HK-2 (cell line): ENCODE data around the gene SYNGR2.
A peak's percentile ranks its signal among the peaks of the same experiment; 100 is the strongest.

Experiments used
- DNase-seq: peaks from one replicate; pipeline ENCODE4 v3.0.0-alpha.2; 2018; ENCODE audit not compliant: unreplicated experiment

Gene SYNGR2

DNA sequence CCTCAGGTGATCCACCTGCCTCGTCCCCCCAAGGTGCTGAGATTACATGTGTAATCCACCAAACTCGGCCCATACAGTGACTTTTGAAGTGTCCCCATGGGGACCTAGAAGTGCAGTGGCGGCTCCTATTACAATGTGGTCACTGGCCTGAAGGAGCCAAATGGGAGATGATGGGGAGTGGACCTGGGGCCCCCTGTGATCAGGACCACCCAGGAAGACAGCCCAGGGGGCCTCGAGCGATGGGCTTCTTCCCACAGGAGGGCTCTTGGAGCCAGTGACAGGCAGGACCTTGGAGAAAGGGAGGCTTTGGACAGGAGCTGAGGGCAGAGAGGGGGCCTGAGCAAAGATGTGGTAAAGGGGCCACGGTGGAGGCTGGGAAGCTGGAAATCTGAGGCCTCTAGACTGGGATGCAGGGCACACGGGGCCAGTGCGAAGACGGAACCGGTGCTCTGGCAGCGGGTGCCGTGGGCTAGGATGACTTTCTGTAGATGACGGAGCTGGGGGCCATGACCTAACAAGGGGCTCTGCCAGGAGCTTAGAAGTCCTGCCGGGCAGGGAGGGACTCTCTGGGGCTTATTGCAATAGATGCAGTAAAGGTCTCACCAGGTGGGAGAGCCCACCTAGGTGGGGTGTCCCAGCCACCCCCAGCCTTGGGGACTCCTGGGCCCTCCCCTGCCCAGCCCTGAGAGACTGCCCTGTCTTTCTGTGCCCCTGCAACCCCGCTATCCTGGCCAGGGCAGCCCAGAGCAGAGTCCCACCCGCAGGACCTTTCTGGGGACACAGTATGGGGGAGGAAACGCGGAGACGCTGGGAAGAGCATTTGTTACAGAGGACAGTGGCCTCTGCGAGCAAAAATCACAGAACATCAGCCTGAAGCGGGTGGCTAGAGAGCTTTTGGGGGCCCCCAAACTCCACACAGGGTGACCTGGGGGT lies 24.9 kb upstream of the SYNGR2 start:
- DNase-seq = no peak

DNA sequence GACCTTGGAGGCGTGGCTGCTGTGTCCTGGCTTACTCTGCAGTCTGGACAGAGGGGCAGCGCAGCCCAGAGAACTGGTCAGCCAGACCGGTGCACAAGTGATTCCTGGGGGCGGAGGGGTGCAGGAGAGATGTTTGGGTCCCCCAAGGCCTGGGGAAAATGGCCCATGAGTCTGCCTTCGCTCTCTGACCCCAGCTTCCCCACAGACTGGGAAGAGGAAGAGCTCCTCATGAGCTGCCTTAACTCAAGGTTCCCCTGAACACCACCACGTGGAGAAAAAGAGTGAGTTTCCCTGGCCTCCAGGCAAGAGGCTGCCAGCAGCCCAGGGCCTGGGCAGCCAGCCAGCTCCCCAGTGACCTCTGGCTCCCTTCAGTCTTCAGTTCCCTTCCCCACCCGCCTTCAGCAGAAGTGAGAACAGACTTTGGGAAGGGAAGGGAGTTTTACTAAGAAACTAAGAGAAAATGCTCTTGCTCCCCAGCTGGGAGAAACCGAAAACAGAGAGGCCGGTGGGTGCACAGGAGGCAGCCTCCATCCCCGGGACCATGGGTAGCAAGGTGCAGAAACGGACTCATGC lies 24.1 kb upstream of the SYNGR2 start:
- DNase-seq = peak; percentile 54

DNA sequence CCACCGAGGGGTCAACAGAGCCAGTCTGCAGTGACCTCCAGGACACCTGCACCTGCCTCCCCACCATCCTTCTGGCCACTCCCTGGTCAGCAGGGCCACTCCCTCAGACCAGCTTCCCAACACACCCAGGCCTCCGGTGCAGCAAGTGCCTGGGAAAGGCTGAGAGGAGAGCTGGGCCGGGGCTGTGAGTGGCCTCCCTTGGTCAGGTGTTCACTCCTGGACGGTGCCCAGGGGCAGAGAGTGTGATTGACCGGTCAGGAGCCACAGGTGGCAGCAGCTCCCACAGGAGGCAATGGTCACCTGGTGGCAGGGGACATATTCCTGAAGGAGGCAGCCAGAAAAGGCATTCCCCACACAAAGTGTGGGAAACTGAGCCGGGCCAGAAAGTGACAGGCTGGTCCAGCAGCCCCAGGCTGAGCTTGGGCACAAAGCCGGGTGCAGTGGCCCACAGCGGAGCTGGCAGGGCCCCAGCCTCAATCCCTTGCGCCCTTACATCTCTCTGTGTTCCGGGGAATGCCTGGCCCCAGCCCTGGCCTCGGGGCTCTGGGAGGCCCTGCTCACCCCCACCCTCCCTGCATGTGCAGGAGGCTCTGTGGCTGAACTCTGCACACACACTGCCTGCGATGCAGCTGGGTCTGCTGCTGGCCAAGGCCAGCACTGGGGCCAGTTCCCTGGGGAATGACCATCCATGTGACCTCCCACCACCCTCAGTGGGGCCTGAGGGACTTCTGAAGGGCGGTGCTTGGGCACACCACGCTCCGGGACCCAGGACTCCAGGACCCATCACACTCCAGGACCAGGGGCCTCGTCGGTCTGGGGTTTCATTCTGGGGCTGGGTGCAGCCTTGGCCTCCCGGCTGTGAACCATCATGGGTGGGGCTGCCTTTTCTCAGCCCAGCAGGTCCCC lies 23.4 kb upstream of the SYNGR2 start:
- no peak for DNase-seq

DNA sequence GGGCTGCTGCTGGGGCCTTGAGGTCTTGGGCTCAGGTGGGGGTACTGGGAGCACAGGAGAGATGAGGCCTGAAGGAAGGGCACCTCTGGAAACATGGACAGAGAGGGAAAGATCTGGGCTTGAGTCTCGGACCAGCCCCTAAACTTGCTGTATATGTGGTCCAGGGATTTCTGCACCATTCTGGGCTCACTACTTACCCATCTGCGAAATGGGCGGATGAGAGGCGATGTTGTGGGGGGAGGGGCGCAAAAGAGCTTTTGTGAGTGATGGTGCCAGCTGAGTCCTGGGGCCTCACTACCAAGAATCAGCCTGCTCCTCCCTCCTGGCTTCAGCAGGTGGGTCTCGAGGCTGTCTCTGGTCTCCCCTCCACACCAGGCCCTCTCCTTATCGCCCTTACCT lies 21.9 kb upstream of the SYNGR2 start:
- DNase-seq = no peak

DNA sequence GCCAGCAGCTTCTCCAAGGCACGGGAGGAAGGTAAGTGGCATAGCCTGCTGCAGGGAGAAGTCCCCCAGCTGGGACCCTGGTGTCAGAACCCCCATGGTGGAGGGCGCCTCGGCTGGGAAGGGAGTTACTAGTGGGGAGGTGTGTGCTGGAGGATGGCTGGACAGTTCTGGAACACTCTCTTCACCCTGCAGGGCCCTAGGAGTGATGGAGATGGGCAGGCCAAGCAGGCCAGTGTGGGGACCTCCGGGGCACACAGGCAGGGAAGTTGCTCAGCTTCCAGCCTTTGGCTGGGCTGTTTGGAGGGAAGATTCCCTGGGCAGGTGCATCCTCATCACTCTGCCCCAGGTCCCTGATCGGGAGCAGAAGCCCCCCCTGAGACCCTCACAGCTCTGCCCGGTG lies 21.5 kb upstream of the SYNGR2 start:
- DNase-seq = no peak

DNA sequence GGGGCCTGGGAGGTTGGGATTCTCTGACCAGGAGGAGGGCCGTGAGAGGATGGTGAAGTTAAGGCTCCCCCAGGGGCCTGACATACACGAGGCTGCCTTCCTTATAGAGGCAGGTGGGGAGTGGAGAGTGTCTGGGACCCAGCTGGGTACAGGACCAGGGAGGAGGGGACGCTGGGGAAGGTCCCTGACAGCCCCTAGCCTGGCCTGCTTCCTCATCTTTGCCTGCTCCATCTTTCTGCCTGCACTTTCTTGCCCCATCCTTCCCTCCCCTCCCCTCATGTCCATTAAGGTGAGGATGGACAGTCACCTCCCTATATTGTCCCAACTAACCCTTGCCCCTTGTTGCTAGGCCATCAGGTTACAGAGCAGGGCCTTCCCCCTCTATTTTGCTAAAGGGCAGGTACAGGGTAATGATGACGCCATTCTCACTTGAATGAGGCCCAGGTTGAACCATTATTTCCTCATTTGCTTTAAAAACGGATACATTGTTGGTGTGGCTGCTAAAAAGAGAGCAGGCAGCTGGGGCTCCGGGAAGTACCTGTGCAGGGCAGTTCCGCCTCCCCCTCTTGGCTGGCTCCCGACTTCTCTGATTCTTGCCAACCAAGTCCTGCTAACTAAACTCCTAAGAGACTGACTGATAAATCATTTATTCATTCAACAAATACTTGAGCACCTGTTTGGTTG lies 20.9 kb upstream of the SYNGR2 start:
- DNase-seq = no peak

DNA sequence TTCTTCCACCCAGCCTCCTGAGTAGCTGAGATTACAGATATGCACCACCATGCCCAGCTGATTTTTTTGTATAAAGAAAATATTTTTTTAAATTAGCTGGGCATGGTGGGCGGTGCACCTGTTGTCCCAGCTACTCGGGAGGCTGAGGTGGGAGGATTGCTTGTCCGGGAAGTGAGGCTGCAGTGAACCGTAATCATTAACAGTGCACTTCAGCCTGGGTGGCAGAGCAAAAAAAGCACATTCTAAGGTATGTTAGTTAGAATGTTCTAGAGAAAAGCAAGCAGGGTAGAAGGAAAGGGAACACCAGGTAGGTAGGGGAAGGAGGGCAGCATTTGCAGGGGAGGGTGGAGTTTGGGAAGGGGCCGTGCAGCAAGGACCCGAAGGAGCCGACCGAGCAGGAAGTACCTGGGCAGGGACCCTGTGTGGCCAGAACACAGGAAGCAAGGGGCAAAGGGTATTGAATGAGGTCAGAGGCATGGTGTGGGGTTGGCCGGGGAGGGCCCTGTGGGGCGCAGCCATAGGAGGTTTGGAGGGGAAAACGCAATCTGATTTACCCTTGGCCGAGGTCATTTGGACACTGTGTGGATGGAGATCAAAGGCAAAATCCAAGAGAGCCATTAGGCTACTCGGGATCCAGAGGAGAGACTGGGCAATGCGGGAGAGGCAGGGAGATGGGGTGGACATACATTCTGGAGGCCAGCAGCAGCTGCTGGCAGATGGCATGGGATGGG lies 19.9 kb upstream of the SYNGR2 start:
- no peak for DNase-seq

DNA sequence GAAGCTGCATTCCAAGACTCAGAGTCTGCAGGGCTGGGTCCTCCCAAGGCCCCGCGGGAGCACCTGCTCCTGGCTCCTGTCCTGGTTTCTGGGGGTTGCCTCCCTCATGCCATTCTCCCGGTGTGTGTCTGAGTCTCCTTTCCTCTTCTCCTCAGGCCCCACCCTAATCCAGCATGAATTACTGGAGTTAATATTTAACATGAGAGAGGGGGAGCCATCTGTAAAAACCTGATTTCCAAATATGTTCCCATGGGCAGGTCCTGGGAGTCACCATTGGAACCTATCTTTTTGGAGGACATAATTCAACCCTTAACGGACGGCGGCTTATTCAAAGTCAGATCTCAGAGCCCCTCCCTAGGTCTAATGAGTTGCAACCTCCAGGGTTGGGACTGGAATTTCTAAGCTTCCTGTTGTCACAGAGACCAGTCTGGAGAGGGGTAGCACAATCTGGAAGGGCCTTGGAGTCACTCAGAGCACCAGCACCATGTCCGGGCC lies 16.8 kb upstream of the SYNGR2 start:
- DNase-seq = no peak

DNA sequence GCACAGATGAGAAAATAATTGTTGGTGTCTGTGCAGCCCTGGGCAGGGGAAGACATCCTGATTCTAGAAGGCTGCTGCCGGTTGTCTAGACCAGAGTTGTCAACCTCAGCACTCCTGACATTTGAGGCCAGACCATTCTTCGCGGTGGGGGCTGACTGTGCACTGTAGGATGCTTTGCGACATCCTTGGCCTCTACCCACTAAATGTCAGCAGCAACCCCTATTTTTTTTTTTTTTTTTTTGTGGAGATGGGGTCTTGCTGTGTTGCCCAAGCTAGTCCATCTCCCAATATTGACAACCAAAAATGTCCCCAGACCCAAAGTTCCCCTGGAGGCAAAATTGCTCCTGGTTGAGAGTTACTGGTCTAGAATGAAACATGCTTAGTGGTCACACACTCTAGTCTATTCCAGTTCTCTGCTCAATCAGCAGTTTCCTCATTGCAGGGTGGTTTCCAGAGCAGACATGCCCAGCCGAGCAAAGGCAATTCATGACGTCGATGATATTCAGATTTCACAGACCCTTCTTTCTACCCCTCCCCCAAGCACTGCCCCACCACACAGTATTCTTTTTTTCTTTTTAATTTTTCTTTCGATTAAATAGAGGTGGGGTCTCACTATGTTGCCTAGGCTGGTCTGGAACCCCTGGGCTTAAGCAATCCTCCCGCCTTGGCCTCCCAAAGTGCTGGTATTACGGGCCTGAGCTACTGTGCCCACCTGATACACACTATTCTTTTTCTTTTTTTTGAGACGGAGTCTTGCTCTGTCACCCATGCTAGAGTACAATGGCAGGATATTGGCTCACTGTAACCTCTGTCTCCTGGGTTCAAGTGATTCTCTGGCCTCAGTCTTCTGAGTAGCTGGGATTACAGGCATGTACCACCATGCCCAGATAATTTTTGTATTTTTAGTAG lies 13.2 kb upstream of the SYNGR2 start:
- no peak for DNase-seq

DNA sequence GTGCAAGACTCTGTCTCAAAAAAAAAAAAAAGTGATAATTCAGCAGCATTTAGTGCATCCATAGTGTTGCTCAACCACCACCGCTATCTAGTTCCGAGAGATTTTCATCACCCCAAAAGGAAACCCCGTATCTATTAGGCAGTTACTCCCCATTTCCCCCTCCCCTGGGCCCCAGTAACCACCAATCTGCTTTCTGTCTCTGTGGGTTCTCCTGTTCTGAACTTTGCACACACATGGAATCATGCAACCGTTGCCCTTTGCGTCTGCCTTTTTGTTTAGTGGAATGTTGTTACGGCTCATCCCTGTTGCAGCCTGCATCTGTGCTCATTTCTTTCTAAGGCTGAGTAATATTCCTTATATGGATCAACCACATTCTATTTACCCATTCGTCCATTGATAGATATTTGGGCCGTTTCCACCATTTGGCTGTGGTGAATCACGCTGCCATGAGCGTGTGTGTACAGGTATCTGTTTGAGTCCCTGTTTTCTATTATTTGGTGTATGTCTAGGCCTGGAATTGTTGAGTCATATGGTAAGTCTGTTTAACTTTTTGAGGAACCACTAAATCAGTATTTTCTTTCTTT lies 8.7 kb upstream of the SYNGR2 start:
- DNase-seq = no peak

DNA sequence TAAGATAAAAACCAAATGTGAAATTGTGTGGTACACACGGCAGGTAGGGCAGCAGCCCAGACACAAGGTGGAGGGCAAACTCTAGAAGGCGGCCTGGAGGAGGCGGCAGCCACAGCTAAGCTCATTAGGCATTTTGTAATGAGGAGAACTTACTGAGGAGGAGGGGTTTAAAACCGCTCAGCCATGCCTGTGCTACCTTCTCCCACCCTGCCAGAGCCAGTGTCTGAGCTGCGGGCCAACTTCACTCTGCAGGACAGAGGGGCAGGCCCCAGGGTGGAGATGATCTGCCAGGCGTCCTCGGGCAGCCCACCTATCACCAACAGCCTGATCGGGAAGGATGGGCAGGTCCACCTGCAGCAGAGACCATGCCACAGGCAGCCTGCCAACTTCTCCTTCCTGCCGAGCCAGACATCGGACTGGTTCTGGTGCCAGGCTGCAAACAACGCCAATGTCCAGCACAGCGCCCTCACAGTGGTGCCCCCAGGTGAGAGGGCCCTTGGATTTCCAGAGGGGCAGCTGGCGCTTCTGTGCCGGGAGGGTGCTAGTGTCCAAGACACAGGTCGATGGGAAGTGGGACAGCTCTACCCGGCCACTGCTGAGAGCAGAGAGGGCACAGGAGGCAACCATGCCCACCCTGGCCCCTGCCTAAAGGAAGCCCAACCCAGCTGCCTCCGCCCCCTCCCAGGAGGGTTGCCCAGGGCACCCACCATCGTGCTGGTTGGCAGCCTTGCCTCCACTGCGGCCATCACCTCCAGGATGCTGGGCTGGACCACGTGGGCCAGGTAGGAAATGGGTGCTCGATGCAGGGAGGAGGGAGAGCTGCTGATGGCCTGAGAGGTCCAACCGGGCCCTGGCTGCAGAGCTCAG lies 4.3 kb upstream of the SYNGR2 start:
- no peak for DNase-seq

DNA sequence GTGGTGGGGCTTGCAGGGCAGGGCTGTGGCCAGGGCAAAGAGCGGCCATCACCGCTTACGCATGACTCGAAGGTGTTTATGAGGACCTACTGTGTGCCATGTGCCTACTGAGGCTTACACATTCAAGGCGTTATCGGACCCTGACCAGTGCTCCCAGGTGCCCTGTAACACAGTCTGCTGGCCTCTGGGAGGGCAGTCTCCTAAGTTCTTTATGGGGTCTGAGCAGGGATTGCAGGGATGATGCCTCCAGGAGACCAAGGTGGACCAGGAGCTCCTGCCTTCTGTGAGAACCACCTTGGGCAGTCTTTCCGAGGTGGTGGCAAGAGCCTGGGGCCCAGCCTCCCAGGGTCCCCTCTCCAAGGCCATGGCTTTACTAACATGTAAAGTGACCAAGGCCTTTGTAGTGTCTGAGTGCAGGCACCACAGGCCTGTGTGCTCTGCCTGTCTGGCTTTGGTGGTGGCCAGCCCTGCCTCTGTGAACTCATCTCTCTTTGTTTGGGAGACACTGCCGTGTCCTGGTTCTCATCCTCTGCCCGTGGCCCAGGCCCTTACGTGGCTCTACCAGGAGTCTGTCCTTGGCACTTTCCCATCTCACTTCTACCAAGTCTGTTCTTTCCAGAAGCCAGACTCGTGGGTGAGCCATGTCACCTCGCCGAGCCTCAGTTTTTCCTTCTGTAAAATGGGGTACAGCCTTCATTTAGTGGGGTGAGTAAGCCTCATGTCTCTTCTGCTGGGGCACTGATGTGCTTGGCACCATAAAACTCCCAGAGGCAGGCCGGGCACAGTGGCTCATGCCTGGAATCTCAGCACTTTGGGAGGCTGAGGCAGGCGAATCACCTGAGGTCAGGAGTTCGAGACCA lies 3.4 kb upstream of the SYNGR2 start:
- DNase-seq = no peak

DNA sequence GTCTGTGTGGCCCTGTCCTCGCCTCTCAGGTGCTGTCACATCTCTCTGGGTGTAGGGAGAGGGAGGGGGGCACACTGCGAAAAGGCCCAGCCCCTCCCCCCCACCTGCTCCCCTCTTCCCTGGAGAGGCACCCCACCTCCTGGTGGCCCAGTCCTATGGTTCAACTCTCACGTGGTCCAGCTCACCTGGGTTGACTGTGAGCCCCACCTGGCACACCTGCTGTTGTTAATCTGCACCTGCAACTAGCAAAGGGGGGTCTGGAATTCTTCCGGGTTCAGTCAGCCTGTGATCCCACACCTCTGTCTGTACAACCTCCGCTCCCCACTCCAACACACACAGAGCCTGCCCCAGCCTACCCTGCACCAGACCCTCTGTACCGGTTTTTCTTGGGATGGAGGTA lies 2.0 kb upstream of the SYNGR2 start:
- no peak for DNase-seq

DNA sequence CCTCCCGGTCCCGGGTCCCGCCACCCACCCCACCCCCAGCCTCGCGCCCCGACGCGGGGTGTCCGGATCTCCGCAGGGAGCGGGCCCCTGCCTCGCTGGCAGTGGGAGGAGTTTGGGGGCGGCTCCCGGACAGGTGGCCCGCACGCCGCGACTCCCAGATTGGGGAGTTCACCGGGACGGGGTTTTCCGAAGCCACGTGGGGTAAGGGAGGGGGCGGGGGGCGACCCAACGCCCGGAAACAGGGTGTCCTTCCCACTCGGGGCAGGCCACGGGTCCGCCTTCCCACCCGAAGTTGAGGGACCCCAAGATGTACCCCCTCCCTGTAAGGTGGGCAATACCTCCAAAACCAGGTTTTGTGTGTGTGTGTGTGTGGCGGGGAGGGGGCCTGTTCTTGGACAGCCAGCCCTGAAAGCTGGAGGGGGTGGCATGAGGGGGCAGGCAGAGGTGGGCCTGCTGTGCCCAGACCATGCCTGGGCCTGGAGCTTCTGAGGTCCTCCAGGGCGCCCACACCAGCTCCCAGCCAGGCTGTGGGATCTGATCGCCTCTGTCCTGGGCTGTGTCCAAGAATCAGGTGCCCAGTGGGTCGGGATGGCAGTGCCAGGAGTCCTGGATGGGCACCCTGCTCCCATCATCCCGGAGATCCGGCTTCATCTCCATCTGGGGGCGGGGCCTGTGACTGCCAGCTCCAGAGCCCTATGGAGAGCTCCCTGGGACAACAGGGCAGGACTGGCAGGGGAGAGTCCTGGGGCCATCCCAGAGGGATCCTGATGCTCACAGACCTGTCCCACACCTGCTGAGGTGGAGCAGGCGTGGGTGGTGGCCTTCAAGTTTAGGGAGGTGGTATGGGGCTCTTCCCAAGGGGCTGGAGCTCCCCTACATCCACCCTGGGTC lies 767 bp downstream of the SYNGR2 start:
- DNase-seq = peak; percentile 70

DNA sequence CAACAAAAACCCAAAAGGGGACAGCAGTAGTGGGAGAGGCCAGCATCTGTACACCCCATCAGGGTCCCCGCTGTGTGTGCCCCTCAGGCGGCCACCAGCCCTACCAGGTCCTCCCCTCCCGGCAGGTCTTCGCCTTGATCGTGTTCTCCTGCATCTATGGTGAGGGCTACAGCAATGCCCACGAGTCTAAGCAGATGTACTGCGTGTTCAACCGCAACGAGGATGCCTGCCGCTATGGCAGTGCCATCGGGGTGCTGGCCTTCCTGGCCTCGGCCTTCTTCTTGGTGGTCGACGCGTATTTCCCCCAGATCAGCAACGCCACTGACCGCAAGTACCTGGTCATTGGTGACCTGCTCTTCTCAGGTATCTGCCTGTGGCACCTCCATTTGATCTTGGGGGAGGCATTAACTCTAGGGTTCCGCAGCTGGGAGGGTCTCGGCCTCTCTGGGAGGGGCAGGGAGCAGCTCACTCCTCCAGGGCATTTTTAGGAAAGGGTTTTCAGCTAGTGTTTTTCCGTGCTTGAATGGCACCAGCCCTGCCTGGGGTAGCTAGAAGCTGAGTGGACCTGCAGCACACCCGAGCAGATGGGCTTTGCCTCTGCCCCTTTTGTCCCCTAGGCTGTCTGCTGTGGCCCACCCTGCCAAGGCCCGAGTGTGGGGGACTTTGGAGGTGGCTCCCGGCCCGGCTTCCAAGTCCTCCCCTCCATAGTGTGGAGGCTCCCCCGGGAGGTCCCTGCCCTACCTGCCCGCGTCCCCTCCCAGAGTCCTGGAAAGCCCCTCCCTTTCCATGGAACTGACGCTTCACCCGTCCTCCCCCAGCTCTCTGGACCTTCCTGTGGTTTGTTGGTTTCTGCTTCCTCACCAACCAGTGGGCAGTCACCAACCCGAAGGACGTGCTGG lies 2.6 kb downstream of the SYNGR2 start:
- DNase-seq = no peak
